Measurements from ENCODE around the gene KIFAP3. TPM values are rescaled to one million over a fixed set of nuclear protein-coding genes. Genes with fewer than 3 reads are reported as not detected.

The KIFAP3 gene
- total and polyA plus RNA-seq, 7 donors, result 9.2 to 25.7 (median 21.6) TPM

- ATAC-seq, result peak in 3 of 4 donors; percentile 25 to 51 (median 42)
- whole genome bisulfite sequencing, 3 donors, result 16 to 20% (median 16%) methylated on average over 4 of the region's 4 CpGs
Measured at GRCh38 chr1:169999331-169999741, 75.2 kb downstream of the KIFAP3 start.

GRCh38 chr1:169995993-169996392, 78.5 kb downstream of the KIFAP3 start:
- 87 to 90% (median 87%) methylated on average over 2 of the region's 2 CpGs for WGBS, 3 donors
- H3K4me3 ChIP-seq, result no peak overlapping the region
- H3K36me3 ChIP-seq (ENCODE audit: insufficient read depth in 1 of 2, low read depth in 1 of 2), result no peaks in the 10 kb centered on the region
- H3K27ac ChIP-seq, result no peak overlapping the region
- H3K4me1 ChIP-seq, result peaks cover 11% of the 10 kb centered on the region
- H3K9me3 ChIP-seq, result no peaks in the 10 kb centered on the region
- DNase-seq (no peak), ATAC-seq (no peak)
- no peak for TF ChIP-seq CTCF (IDR thresholded peaks at IDR 0.05)
- H3K27me3 ChIP-seq (ENCODE audit: insufficient read depth in 3 of 3, low read length in 2 of 3), result no peaks in the 10 kb centered on the region
- intact Hi-C loops (cut with DNase I), result no loop called here

More at GRCh38 chr1:169999331-169999741, 75.2 kb downstream of the KIFAP3 start:
- peaks cover 11% of the 10 kb centered on the region for H3K4me1 ChIP-seq
- H3K9me3 ChIP-seq, result no peaks in the 10 kb centered on the region
- H3K4me3 ChIP-seq, result no peak overlapping the region
- H3K27ac ChIP-seq, result peak overlapping the region; percentile 44
- no peak for TF ChIP-seq CTCF (IDR thresholded peaks at IDR 0.05)
- intact Hi-C loops (cut with DNase I), result no loop called here
- no peak for DNase-seq
- H3K27me3 ChIP-seq (ENCODE audit: insufficient read depth in 3 of 3, low read length in 2 of 3), result no peaks in the 10 kb centered on the region
- H3K36me3 ChIP-seq (ENCODE audit: insufficient read depth in 1 of 2, low read depth in 1 of 2), result no peaks in the 10 kb centered on the region

- Histone ChIP-seq H3K27ac (no peak overlapping the region), H3K36me3 (ENCODE audit: insufficient read depth in 1 of 2, low read depth in 1 of 2) (no peaks in the 10 kb centered on the region), H3K4me1 (no peaks in the 10 kb centered on the region), H3K27me3 (ENCODE audit: insufficient read depth in 3 of 3, low read length in 2 of 3) (no peaks in the 10 kb centered on the region), H3K9me3 (no peaks in the 10 kb centered on the region), H3K4me3 (no peak overlapping the region)
- intact Hi-C loops (cut with DNase I), result no loop called here
- 56 to 60% (median 56%) methylated on average over 2 of the region's 2 CpGs for WGBS, 3 donors
- DNase-seq, result no peak
- ATAC-seq, result no peak
- TF ChIP-seq CTCF (IDR thresholded peaks at IDR 0.05), result no peak
Measured at GRCh38 chr1:169989246-169989645, 85.2 kb downstream of the KIFAP3 start.

- no peak overlapping the region for H3K27ac ChIP-seq
- ATAC-seq (no peak), DNase-seq (no peak)
- no peaks in the 10 kb centered on the region for H3K4me1 ChIP-seq
- 93 to 98% (median 97%) methylated on average over 1 of the region's 1 CpG for WGBS, 3 donors
- H3K36me3 ChIP-seq (ENCODE audit: insufficient read depth in 1 of 2, low read depth in 1 of 2), result peaks cover 0 to 30% of the 10 kb centered on the region in 2 donors
- no peaks in the 10 kb centered on the region for H3K27me3 ChIP-seq (ENCODE audit: insufficient read depth in 3 of 3, low read length in 2 of 3)
- H3K4me3 ChIP-seq, result no peak overlapping the region
- no peaks in the 10 kb centered on the region for H3K9me3 ChIP-seq
- intact Hi-C loops (cut with DNase I), result no loop called here
- no peak for TF ChIP-seq CTCF (IDR thresholded peaks at IDR 0.05)
Measured at GRCh38 chr1:169985757-169986156, 88.7 kb downstream of the KIFAP3 start.

GRCh38 chr1:169974067-169974466, 100.4 kb downstream of the KIFAP3 start:
- no peak for TF ChIP-seq CTCF (IDR thresholded peaks at IDR 0.05)
- no peaks in the 10 kb centered on the region for H3K4me1 ChIP-seq
- intact Hi-C loops (cut with DNase I), result no loop called here

More at GRCh38 chr1:169974067-169974466, 100.4 kb downstream of the KIFAP3 start:
- no peak overlapping the region for H3K4me3 ChIP-seq
- H3K9me3 ChIP-seq, result no peaks in the 10 kb centered on the region
- no peak for DNase-seq
- H3K27ac ChIP-seq, result no peak overlapping the region
- ATAC-seq, result no peak
- no peaks in the 10 kb centered on the region for H3K27me3 ChIP-seq (ENCODE audit: insufficient read depth in 3 of 3, low read length in 2 of 3)
- H3K36me3 ChIP-seq (ENCODE audit: insufficient read depth in 1 of 2, low read depth in 1 of 2), result peaks cover 0 to 21% of the 10 kb centered on the region in 2 donors

Measured in psoas muscle (tissue), 8 donors.